ENCODE measurements around the gene DGCR2. TPM values are rescaled to one million over a fixed set of nuclear protein-coding genes. Genes with fewer than 3 reads are reported as not detected.

Gene DGCR2
- total RNA-seq, 1 experiment from 2014 or later: 42.9 TPM

DNA sequence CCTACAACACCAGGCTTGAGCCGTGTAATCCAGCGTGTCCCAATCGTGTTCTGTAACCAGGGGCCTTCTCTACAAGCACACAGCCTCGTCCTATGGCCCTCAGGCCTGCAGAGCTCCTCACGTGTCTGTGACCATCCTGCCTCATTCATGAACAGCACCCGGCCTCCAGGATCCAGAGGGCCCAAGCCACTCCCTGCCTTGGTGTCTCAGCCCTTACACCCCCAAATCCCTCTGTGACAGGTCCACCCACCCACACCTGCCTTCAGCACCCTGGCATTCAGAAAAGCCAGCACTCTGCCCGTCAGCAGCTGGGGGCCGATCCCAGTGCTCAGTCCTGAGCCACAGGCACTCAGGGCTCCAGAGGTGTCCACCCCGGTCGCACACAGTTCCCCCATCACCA is 14.7 kb upstream of the DGCR2 start:
- no peak overlapping the region for H3K27ac ChIP-seq (ENCODE audit: low read depth, low read length)
- POLR2A ChIA-PET: no interaction called here
- no peaks in the 10 kb centered on the region for H3K9me3 ChIP-seq (ENCODE audit: control insufficient read depth in 1 of 2, insufficient read depth in 1 of 2, low read depth in 1 of 2, low read length in 2 of 2)
- no TSS peak for BruUV-seq (replicated peaks)
- peaks cover 31 to 40% of the 10 kb centered on the region in 2 experiments; a peak in 3 of 4 replicates for H3K36me3 ChIP-seq (ENCODE audit: control insufficient read depth in 1 of 2, insufficient read depth in 2 of 2, low read length in 2 of 2)
- H2AFZ ChIP-seq (ENCODE audit: low read depth, low read length, poor library complexity, severe bottlenecking): no peak overlapping the region
- CTCF ChIA-PET: interaction anchor here (1.1 kb wide), 1 partner anchor 8 kb away, joined by 3 read pairs; the partner anchor contains the start of gene ESS2
- H3K4me3 ChIP-seq (replicated peaks in 1 of 2; ENCODE audit: low read depth in 1 of 2, low read length in 2 of 2): no peak overlapping the region
- no peak overlapping the region for H3K9ac ChIP-seq (ENCODE audit: low read length)
- RAD21 ChIA-PET (ENCODE audit: low non-redundant PET in 1 of 2, low total read pairs in 2 of 2, uncharacterized antibody in 2 of 2, unreplicated experiment in 2 of 2): no interaction called here
- no peaks in the 10 kb centered on the region for H3K27me3 ChIP-seq (ENCODE audit: insufficient read depth, low read length)
- H4K20me1 ChIP-seq (ENCODE audit: insufficient read depth): no peaks in the 10 kb centered on the region
- ATAC-seq: no peak
- H3K9me2 ChIP-seq (ENCODE audit: insufficient read depth): no peaks in the 10 kb centered on the region
- H3K4me2 ChIP-seq (ENCODE audit: low read length): no peak overlapping the region
- no peak for DNase-seq (ENCODE audit: low read depth, low spot score)
- intact Hi-C loops (cut with micrococcal nuclease): no loop called here
- no peaks in the 10 kb centered on the region for H3K79me2 ChIP-seq (ENCODE audit: insufficient read depth, low read length)
- no peaks in the 10 kb centered on the region for H3K4me1 ChIP-seq (ENCODE audit: control insufficient read depth in 1 of 2, insufficient read depth in 2 of 2, low read length in 2 of 2)
- TF ChIP-seq, protein P1, sequence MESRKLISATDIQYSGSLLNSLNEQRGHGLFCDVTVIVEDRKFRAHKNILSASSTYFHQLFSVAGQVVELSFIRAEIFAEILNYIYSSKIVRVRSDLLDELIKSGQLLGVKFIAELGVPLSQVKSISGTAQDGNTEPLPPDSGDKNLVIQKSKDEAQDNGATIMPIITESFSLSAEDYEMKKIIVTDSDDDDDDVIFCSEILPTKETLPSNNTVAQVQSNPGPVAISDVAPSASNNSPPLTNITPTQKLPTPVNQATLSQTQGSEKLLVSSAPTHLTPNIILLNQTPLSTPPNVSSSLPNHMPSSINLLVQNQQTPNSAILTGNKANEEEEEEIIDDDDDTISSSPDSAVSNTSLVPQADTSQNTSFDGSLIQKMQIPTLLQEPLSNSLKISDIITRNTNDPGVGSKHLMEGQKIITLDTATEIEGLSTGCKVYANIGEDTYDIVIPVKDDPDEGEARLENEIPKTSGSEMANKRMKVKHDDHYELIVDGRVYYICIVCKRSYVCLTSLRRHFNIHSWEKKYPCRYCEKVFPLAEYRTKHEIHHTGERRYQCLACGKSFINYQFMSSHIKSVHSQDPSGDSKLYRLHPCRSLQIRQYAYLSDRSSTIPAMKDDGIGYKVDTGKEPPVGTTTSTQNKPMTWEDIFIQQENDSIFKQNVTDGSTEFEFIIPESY (IDR thresholded peaks at IDR 0.05; ENCODE audit: extremely low read depth, insufficient replicate concordance, low read length): no peak
- TF ChIP-seq, protein P2, sequence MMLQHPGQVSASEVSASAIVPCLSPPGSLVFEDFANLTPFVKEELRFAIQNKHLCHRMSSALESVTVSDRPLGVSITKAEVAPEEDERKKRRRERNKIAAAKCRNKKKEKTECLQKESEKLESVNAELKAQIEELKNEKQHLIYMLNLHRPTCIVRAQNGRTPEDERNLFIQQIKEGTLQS (IDR thresholded peaks at IDR 0.05): no peak
- TF ChIP-seq, protein P3, sequence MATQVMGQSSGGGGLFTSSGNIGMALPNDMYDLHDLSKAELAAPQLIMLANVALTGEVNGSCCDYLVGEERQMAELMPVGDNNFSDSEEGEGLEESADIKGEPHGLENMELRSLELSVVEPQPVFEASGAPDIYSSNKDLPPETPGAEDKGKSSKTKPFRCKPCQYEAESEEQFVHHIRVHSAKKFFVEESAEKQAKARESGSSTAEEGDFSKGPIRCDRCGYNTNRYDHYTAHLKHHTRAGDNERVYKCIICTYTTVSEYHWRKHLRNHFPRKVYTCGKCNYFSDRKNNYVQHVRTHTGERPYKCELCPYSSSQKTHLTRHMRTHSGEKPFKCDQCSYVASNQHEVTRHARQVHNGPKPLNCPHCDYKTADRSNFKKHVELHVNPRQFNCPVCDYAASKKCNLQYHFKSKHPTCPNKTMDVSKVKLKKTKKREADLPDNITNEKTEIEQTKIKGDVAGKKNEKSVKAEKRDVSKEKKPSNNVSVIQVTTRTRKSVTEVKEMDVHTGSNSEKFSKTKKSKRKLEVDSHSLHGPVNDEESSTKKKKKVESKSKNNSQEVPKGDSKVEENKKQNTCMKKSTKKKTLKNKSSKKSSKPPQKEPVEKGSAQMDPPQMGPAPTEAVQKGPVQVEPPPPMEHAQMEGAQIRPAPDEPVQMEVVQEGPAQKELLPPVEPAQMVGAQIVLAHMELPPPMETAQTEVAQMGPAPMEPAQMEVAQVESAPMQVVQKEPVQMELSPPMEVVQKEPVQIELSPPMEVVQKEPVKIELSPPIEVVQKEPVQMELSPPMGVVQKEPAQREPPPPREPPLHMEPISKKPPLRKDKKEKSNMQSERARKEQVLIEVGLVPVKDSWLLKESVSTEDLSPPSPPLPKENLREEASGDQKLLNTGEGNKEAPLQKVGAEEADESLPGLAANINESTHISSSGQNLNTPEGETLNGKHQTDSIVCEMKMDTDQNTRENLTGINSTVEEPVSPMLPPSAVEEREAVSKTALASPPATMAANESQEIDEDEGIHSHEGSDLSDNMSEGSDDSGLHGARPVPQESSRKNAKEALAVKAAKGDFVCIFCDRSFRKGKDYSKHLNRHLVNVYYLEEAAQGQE (IDR thresholded peaks at IDR 0.05; ENCODE audit: low read depth): no peak
- TF ChIP-seq RAD21 (IDR thresholded peaks at IDR 0.05; ENCODE audit: low read depth) (no peak), CEBPB (IDR thresholded peaks at IDR 0.05; ENCODE audit: low read depth) (no peak), EZH2phosphoT487 (IDR thresholded peaks at IDR 0.05; ENCODE audit: borderline replicate concordance) (no peak), SIN3A (IDR thresholded peaks at IDR 0.05; ENCODE audit: low read depth) (no peak), POLR2A (IDR thresholded peaks at IDR 0.05; ENCODE audit: borderline replicate concordance, extremely low read depth, insufficient read depth, insufficient read length) (no peak), EGR1 (IDR thresholded peaks at IDR 0.05; ENCODE audit: low read depth) (no peak), ZFX (IDR thresholded peaks at IDR 0.05) (no peak), CBX3 (IDR thresholded peaks at IDR 0.05; ENCODE audit: low read depth) (no peak), SRF (IDR thresholded peaks at IDR 0.05; ENCODE audit: low read depth) (no peak), EZH2 (IDR thresholded peaks at IDR 0.05) (no peak), ZNF274 (IDR thresholded peaks at IDR 0.05; ENCODE audit: low read depth, low read length) (no peak), TCF7L2 (IDR thresholded peaks at IDR 0.05; ENCODE audit: borderline replicate concordance, extremely low read depth, insufficient read depth, insufficient read length) (no peak), FOSL1 (IDR thresholded peaks at IDR 0.05; ENCODE audit: low read depth) (no peak), POLR2AphosphoS5 (IDR thresholded peaks at IDR 0.05; ENCODE audit: low read depth, low read length) (no peak)
- TF ChIP-seq, protein P4, sequence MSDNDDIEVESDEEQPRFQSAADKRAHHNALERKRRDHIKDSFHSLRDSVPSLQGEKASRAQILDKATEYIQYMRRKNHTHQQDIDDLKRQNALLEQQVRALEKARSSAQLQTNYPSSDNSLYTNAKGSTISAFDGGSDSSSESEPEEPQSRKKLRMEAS (IDR thresholded peaks at IDR 0.05): no peak
